GM21447 (cell line): ENCODE data around the gene ARG2.

Experiments
- ATAC-seq: cut with Tn5 transposase; IDR thresholded peaks from one replicate; pipeline ENCODE4 v1.9.1; 2021; ENCODE audit not compliant: unreplicated experiment

The ARG2 gene

DNA sequence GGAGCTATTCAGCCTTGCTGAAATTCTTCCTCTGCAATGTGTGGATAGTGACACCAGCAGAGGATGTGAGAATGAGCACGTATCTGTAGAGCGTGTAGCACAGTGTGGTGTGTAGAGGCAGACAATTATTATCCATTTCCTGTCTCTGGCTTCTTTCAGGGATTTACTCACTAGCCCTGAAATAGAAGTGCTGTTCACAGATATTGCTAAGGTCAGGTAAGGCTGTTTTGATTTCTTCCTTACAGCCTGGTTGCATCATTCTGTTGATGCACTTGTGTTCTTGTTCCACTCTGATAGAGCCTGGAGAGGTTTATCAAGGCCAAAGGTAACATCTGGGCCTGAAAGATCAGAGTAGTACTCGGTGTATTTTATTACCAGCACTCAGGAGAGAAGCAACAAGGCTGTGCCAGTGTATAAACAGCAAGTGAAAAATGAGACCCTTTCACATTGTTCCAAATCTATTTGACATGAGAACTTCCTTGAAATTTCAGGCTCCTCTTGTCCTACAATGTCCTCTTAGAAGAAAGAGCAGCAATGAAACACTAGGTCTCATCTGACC lies 16.7 kb downstream of the ARG2 start:
- no peak for ATAC-seq

DNA sequence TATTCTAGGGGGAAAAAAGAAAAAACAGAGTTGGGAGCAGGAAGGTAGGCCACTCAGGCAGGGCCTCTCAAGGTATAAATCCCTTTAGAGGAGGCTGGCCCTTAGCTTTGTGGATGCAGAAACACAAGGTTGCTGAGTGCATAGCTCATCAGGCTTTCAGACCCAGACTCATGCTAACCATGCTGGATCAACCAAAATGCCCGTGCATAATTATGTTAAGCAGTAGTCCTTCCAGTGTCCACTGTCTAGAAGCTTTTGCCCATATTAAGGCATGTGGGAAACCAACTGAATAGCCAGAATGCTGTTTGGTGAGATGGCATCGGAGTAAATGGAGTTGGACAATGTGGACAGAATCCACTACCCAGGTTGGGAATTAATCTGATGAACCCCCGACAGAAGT lies 18.9 kb downstream of the ARG2 start:
- ATAC-seq = no peak

DNA sequence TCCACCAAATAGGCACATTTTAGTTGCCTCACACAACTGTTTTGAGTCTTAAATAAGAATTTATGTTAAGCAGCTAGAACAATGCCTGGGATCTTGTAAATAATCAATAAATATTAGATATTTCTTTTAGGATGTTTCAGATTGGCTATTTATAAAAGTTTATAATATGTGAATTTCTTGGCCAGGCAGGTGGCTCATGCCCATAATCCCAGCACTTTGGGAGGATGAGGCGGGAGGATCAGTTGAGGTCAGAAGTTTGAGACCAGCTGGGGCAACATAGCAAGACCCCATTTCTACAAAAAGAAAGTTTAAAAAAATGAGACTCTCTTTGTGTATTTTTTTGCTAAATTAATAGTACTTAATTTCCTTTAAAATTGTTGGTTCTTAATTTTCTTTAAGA lies 21.8 kb downstream of the ARG2 start:
- ATAC-seq = no peak

DNA sequence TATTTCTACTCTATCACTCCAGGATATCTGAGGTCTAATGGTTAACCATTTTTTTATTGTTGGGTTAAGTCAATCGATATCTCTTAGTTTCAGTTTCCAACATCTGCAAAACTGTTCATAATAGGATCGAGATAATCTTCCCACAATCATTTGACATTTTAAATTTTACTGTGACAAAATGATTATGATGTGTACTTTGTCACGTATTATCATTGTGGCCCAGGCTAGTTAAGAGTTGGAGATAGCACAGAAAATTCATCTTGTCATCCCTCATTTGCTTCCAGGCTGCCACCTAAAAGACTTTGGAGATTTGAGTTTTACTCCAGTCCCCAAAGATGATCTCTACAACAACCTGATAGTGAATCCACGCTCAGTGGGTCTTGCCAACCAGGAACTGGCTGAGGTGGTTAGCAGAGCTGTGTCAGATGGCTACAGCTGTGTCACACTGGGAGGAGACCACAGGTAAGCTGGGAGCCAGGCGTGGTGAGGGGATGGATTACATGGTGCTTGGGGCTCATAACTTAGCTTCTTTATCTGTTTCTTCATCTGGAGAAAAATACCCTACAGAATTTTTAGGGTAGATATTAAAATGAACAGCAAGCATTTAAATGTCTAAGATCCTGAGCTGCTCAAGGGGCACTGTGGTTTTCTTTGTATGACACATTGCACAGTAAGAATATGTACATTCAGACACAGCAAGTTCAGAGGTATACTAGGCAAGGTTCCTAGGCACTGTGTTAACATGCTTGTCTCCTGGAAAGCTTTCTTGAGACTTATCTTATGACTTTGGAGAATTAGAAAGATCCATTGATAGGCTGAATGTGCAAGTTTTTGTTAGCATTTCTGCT lies 22.4 kb downstream of the ARG2 start:
- ATAC-seq = no peak

DNA sequence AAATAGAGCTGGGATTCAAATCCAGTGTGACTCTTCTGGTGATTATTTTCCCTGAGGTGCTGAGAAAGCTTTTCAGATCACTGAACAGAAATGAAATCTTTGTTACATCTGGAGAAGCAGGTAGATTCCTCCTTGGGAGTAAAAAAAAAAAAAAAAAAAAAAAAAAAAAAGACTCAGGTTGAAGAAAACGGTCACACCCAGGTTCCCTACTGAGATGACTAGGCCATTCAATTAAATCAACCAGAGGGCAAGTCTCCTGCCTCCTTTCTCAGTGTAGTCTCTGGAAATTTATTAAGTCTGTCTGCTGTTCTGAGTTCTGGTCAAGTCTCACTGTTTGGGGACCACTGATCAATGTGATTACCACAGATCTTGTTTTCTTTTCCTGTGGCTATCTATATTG lies 24.0 kb downstream of the ARG2 start:
- no peak for ATAC-seq

DNA sequence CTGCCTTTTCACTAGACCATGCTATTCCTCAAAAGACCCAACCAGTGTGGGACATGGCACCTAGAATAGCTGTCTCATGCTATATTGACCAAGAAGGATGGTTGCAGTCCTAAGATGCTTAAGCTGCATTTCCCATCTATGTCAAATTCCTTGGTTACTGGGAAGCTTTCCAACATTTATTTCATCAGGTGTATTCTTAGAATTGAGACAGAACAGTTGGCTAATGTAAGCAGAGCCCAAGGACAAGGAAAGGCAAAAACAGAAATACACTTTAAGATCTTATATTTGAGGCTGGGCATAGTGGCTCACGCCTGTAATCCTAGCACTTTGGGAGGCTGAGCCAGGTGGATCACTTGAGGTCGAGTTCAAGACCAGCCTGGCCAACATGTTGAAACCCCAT lies 24.7 kb downstream of the ARG2 start:
- ATAC-seq = no peak

DNA sequence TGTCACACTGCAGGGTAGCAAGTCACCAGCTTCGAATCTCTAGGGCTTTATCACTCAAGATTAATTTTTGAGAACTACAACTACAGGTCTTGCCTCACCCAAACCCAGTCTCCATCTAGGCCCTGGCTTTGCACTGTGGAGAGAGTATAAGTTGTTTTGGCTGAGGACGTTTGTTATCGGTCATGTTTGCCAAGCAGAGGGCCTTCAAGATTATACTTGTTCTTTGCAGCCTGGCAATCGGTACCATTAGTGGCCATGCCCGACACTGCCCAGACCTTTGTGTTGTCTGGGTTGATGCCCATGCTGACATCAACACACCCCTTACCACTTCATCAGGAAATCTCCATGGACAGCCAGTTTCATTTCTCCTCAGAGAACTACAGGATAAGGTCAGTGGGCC lies 25.7 kb downstream of the ARG2 start:
- ATAC-seq = no peak

DNA sequence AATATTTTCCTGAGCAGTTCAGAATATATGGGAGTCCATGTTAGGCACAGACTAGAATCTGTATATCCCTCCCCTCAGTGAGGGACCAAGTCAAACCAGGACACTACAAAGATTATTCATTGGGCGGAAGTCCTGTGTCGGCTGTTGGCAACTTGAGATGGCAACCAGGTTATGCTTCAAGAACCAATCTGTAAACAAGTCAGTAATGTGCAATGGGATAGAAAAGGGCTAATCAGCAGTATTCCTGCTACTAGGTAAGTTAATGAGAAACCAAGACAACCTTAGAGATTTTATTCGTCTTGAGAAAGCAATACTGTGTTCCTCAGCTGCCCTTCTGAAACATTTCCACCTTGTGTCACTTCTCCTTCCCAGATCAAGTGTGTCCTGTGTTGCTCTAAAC lies 26.4 kb downstream of the ARG2 start:
- ATAC-seq = no peak

DNA sequence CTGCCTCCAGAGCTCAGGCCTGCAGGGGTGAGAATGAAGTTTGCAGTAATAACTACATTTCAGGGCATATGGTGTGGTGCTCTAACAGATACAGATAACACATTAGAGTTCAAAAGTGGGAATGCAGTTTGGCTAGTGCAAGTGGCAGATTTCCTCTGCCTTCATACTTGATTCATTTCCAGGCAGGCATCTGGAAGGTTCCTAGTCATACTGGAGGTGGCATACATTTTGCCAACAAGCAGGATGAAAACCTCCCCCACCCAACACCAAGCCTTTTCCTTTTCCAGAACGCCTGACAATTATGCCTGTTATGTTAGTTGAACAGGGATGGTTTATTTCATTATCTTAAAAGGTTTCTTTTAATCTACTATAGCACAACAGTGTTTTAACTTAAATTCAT lies 30.4 kb downstream of the ARG2 start:
- ATAC-seq = no peak

DNA sequence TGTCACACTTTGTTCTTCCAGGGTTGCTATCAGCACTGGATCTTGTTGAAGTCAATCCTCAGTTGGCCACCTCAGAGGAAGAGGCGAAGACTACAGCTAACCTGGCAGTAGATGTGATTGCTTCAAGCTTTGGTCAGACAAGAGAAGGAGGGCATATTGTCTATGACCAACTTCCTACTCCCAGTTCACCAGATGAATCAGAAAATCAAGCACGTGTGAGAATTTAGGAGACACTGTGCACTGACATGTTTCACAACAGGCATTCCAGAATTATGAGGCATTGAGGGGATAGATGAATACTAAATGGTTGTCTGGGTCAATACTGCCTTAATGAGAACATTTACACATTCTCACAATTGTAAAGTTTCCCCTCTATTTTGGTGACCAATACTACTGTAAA lies 31.0 kb downstream of the ARG2 start:
- ATAC-seq = no peak

DNA sequence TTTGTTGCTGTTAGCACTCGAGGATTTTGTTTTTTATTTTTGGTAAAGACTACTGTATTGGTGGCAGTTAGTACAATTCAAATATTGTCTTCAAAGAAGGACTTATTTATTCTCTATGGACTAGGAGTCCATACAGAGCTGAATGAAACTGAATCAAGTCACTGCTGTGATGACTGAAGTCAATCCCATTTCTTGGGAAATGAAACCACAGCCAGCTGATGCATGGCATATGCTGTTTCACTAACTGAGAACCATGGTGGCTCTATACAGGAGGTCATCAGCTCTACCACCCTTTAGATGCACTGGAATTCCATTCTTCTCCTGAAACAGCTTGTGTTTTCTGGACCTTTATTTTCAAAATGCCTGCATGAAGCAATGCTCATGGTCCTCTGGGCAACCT lies 32.5 kb downstream of the ARG2 start:
- ATAC-seq = no peak

DNA sequence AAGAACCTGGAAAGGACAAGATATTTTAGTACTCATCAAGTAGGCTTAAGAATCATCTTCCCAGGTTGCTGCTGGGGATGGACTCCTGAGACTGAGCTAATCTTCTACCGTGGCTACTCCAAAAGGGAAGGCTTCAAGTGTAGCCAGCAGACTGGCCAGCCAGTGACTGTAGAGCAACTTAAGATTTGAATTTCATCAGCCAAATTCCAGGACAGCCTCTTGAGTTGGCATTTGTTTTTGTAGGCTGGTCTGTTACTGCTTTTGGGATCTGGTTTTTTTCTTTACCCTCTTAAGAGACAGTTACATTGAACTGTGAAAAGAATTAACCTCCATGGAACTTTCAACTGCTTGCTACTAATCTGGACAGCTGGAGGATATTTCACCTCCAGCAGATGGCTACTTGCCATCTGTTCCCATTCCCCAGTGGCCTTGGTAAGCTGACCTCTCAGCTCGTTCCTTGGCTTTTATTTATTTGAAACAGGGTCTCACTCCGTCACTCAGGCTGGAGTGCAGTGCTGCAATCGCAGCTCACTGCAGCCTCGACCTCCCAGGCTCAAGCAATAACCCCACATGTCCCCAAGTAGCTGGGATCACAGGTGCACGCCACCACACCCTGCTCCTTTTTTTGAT lies 34.0 kb downstream of the ARG2 start:
- no peak for ATAC-seq

DNA sequence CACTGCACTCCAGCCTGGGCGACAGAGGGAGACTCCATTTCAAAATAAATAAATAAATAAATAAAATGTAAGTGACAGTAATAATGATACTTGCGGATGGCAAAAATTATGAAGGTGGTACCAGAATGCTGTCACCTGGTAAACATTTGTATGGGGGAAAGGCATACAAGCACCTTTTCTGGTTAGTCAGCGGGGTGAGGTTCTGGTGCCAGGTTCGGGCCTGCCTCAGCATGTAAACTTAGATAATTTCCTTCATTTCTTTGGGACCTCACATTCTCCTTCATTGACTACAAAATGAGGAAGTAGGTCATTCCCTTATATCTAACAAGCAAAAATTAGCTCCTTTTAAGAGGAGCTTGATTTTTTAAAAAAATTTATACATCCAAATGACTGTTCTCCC lies 43.9 kb downstream of the ARG2 start:
- no peak for ATAC-seq

DNA sequence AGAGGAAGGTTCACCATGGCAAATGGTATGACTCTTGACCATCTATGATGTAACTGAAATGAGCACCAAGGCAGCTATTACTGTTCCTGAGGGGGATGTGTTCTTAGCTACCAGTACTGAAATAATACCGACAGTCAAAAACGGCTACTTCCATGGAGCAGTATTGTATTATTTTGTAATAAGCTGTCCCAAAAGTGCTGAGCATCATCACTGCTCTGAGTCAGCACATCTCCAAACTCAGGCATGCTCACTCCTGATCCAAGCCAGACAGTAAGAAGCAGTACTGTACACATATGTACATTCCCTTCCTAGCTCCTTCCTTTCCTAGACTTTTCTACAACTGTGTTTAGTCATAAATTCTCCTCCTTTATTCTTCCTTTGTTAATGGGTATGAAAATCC lies 46.1 kb downstream of the ARG2 start:
- no peak for ATAC-seq

DNA sequence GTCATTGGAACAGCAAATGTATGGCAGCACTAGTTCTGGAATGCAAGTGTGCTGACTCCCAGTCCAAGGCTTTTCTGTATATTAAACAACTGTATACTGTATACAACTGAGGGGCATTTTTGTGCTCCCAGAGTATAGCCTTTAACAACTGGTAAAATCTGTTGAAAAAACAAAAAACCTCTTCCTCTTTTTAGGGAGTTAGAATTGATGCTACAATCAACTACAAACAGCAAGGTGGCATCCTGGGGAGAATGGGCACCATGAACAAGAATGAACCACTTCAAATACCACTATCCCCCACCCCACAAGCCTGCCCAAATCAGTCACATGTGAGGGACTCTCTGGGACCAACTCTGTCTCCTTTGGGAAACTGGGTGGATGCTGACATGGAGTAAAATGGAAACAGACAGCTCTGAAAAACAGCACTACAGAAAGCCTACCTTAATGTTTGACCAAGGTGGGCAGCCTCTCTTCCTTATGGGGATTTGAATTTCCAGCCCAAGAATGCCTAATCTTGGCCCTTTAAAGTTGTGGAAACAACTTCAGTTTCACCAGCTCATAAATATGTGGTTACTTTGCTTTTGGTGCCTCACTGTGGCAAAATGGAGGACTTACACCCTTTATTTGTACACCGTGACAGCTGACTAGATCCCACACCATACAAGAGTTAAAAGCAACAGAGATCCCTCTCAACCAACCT lies 47.2 kb downstream of the ARG2 start:
- no peak for ATAC-seq

DNA sequence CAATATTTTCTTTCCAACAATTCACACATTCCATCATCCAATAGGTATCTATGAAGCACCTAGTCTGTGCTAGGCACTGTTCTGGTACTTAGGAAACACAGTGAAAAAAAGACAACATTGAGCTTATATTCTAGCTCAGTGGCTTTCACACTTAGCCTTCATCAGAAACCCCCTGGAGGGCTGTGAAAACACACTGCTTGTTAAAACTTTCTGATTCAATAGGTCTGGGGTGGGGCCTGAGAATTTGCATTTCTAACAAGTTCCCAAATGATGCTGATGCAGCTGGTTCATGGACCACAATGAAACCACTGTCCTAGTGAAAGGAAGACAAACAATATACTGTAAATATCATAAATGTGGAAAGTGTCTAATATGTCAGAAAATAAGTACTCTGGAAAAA lies 48.8 kb downstream of the ARG2 start:
- ATAC-seq = no peak

DNA sequence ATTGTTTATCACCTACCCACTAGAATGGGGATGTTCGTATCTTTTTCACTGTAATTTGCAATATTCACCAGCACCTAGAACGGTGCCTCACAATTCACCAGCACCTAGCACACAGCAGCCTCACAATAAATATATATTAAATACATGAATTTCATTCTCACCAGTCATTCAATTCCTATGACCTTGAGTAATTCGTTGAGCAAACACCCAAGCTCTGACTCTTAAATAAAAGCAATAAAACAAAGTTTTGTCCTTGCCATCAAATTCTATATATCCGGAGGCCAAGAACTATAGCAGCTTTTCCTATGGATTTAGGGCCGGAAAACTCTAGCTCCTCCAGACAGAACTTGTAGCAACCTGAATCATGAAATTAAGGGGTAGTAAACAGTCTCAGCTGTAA lies 53.7 kb downstream of the ARG2 start:
- ATAC-seq = no peak

DNA sequence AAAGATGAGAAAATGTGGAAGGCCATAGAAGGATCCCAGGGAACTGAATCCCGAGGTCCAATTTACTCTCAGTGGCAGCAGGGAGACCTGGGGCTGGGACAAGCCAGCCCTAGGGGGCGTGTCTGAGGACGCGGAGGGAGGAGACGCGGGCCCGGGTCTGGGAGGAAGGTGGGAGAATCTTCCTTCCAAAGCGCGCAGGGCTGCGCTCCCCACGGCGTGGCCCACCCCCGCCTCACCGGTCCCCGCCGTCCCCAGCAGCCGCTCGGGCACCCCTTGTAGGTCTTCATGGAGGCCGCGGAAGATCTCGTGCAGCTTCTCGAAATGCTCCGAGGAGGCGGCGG lies 54.4 kb downstream of the ARG2 start:
- ATAC-seq = peak; percentile 56

DNA sequence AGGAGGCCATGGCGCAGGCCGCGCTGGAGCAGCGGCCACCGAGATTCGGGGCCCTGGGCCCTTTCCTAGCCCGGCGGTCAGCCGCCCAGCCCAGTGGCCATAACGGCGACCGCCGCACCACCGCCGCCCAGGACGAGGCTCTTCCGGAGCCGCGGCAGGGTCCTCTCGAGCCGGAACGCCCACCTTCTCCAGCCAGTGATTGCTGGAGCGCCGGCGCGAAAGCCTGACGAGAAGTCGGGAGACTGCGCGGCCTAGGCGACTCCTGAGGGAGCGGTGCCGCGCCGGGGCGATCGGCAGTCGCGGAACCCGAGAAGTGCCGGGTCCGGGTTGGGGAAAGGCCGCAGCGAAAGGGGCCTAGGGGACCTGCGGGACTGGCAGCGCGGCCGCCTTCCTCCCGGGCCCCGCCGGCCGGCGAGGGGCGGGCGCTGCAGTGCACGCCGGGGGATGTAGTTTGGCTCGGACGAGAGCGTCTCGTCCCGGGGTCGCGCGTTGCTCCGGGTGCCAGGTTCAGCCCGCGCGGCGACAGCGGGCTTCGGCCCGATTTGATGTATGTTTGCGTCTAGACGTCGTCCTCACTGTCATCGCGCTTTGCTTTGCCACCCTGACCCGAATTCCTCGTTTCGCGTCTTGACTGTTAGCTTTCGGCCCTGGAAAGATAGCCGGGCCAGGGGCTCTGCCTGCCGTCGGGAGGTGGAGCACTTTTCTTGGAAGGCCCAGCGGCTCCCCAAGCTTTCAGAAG lies 54.9 kb downstream of the ARG2 start, which contains the start of gene VTI1B:
Gene VTI1B, minus strand, starts transcription at position 153 of the 739 bp plus-strand sequence. Its CDS starts 143 bp downstream, at position 10.
- peak; percentile 88 for ATAC-seq

DNA sequence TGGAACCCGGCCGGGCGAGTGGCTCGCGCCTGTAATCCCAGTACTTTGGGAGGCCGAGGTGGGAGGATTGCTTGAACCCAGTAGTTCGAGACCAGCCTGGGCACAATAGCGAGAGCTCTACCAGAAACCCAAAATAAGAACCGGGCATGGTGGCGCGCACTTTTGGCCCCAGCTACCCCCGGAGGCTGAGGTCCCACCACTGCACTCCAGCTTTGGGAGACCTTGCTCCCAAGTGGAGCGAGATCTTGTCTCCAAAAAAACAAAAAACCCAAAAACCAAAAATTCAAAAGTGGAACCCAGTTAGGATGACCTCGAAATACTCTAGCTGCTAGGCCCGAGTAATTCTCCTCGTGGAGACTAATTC lies 55.5 kb downstream of the ARG2 start:
- no peak for ATAC-seq

DNA sequence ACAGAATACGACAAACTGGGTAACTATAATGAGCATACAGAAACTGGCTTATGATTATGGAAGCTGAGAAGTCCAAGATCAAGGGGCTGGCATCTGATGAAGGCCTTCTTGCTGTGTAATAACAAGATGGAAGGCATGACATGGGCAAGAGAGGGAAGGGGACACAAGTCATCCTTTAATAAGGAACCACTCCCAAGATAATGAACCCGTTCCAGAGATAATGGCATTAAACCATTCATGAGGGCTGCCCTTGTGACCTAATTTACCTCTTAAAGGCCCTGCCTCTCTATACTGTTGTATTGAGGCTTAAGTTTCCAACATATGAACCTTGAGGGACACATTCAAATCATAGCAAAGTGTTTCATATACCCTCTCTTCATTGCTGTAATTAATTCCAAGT lies 59.3 kb downstream of the ARG2 start:
- ATAC-seq = no peak
